Activated B cell treated with CpG ODN at 0.5 μM for 24 hours (primary cell): ENCODE measurements around the gene MOB2. TPM values are rescaled to one million over a fixed set of nuclear protein-coding genes. Genes with fewer than 3 reads are reported as not detected.

Source experiments
- ATAC-seq: fragments of 200-7000 bp; cut with Tn5 transposase; one replicate; pipeline ENCODE4 v1.10.0; 2021; ENCODE audit warnings: low read depth, mild to moderate bottlenecking, moderate library complexity
- CTCF ChIA-PET: fragments of 350-600 bp; sonication (Branson Sonifier 250); formaldehyde crosslinking; loops from one replicate; lab custom pipeline; 2021; ENCODE audit warnings: antibody characterized with exemption; lab: Charles Lee
- POLR2A ChIA-PET: fragments of 350-600 bp; sonication (Branson Sonifier 250); formaldehyde crosslinking; loops from one replicate; lab custom pipeline; 2021; ENCODE audit warnings: antibody characterized with exemption; lab: Charles Lee
- DNase-seq: peaks from one replicate; pipeline ENCODE4 v3.0.0; 2022
- H3K27ac Mint-ChIP-seq: one replicate; pipeline ENCODE4 v1.8.0; 2020; ENCODE audit warnings: mixed read lengths
- H3K27me3 Mint-ChIP-seq: one replicate; pipeline ENCODE4 v1.8.0; 2021; ENCODE audit warnings: mixed read lengths
- H3K36me3 Mint-ChIP-seq: one replicate; pipeline ENCODE4 v1.8.0; 2021; ENCODE audit warnings: low read depth, mixed read lengths
- H3K4me1 Mint-ChIP-seq: one replicate; pipeline ENCODE4 v1.8.0; 2021; ENCODE audit warnings: mixed read lengths
- H3K4me3 Mint-ChIP-seq: one replicate; pipeline ENCODE4 v1.8.0; 2020; ENCODE audit warnings: mild to moderate bottlenecking, mixed read lengths
- H3K9me3 Mint-ChIP-seq: one replicate; pipeline ENCODE4 v1.8.0; 2020; ENCODE audit warnings: mixed read lengths
- CTCF ChIP-seq: fragments of 200-600 bp; IDR thresholded peaks from one replicate; pipeline ENCODE4 v1.8.0; 2022; ENCODE audit warnings: antibody characterized with exemption, mild to moderate bottlenecking
- intact Hi-C: fragments of 100-400 bp; cut with micrococcal nuclease; formaldehyde crosslinking; loops from one replicate; pipeline ENCODE4 v1.15.1; 2024
- total RNA-seq: library from RNA; stranded (reverse); gene quantifications from 2 replicates; pipeline ENCODE4 v1.2.3, GENCODE V29; 2022

The MOB2 gene
- total RNA-seq, 1 donor from 2014 or later: 29.5 TPM

- no peak for TF ChIP-seq CTCF
- ATAC-seq (no peak), DNase-seq (no peak)
- Mint-ChIP-seq H3K36me3 (peaks cover 26% of the 10 kb centered on the region), H3K27ac (no peak overlapping the region), H3K4me1 (peaks cover 26% of the 10 kb centered on the region), H3K9me3 (no peaks in the 10 kb centered on the region), H3K27me3 (no peaks in the 10 kb centered on the region), H3K4me3 (no peak overlapping the region)
- ChIA-PET POLR2A (no interaction called here), CTCF (no interaction called here)
- intact Hi-C loops: no loop called here
These were observed 17.6 kb upstream of the MOB2 start for GRCh38 chr11:1504138-1504537.

DNA sequence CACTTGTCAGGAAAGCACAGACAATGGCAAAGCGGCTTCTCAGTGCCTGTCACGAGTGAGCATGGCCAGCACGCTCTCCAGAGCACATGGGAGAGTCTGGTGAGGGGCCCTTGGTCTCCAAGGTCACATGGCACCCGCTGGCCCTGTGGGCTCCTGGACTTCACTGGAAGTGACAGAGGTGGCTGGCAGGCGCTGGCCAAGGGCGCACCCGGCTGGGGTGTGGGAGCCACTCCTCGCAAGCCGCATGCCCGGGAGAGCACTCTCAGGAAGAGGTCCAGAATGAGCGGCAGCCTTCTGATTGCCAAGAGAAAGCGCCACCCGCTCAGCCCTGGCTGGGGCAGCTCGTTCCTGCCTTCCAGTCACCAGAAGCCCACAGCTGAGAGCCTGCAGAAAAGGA, 17.1 kb upstream of the MOB2 start:
- ChIA-PET CTCF (no interaction called here), POLR2A (no interaction called here)
- ATAC-seq (no peak), DNase-seq (no peak)
- intact Hi-C loops: no loop called here
- Mint-ChIP-seq H3K27ac (no peak overlapping the region), H3K36me3 (peaks cover 31% of the 10 kb centered on the region), H3K4me3 (no peak overlapping the region), H3K9me3 (no peaks in the 10 kb centered on the region), H3K27me3 (no peaks in the 10 kb centered on the region), H3K4me1 (peaks cover 23% of the 10 kb centered on the region)
- TF ChIP-seq CTCF: no peak

GRCh38 chr11:1502954-1503707, 16.6 kb upstream of the MOB2 start:
- ChIA-PET POLR2A (no interaction called here), CTCF (no interaction called here)
- Mint-ChIP-seq H3K9me3 (no peaks in the 10 kb centered on the region), H3K27ac (no peak overlapping the region), H3K4me1 (peaks cover 22% of the 10 kb centered on the region), H3K4me3 (no peak overlapping the region), H3K27me3 (no peaks in the 10 kb centered on the region), H3K36me3 (peaks cover 36% of the 10 kb centered on the region)
- intact Hi-C loops: no loop called here
- no peak for TF ChIP-seq CTCF
- ATAC-seq (no peak), DNase-seq (no peak)

DNA sequence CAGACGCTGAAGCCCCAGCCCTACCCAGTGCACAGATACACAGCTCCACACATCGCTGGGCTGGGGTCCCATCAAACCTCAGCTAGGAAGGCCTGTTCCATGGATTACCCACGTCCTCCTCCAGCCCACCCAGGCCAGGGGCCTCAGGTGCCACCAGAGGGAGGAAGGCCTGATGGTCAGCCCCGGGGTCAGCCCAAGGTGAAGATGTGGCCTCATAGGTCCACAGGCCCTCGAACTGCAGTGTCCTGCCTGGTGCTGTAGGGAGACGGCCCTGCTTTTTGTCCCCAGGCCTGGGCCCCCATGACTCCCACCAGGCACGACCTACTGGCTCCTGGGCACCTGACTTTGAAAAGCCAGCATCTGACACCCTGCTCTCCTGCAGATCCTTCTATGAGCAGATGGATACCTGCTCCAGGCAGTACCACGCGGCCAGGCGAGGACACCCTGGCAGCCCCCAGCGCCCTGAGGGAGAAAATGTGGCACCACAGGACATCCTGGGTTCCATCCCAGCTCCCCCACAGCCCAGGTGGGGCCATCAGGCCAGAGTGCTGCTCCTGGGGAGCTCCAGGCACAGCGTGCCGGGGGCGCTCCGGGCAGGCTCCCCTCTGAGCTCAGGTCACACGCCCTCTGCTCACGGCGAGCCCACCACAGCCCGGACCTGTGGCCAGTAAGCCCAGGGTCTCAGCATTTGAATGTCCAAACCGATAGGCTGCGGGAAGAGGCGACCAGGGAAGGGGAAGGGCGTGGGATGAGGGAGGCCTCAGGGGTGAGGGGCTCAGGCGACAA, 15.8 kb upstream of the MOB2 start:
- ATAC-seq (no peak), DNase-seq (no peak)
- Mint-ChIP-seq H3K36me3 (peaks cover 37% of the 10 kb centered on the region), H3K27me3 (no peaks in the 10 kb centered on the region), H3K4me3 (no peak overlapping the region), H3K4me1 (peaks cover 20% of the 10 kb centered on the region), H3K27ac (no peak overlapping the region), H3K9me3 (no peaks in the 10 kb centered on the region)
- ChIA-PET CTCF (no interaction called here), POLR2A (no interaction called here)
- intact Hi-C loops: no loop called here
- TF ChIP-seq CTCF: no peak

DNA sequence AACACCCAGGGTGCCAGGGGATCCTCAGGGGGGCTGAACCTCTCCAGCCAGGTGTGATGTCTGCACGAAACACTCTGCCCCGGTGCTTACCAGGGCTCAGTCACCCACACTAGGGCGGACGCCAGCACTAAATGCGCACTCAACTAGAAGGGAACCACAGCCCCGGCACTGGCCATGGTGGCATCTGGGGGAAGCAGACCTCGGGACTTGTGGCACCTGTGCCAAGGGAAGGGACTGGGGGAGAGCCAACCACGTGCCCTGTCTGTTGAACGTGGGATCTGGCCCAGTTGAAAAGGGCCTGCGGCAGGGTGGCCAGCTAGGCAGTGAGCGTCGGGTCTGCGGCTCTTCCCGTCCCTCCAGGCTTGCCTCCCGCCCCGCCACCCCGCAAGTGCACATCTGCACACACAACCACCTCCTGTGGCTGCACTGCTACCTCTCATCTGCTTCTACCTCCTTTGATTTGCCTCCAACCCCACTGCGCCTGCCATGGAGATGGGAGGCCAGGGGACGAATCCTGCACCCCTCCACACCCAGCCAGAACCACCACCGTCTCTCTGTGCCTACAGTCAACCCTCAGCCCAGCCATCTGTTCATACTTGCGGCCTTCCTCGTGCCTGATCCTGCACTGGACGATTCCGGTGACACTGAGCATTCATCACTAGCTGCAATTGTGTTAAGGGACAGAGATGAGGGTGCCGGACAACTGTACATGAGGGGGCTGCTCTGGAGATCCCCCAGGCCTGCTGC, 15.0 kb upstream of the MOB2 start:
- H3K27me3 Mint-ChIP-seq: no peaks in the 10 kb centered on the region
- POLR2A ChIA-PET: no interaction called here
- peaks cover 43% of the 10 kb centered on the region for H3K36me3 Mint-ChIP-seq
- H3K4me3 Mint-ChIP-seq: no peak overlapping the region
- intact Hi-C loops: no loop called here
- H3K4me1 Mint-ChIP-seq: peaks cover 25% of the 10 kb centered on the region
- TF ChIP-seq CTCF: no peak
- ATAC-seq: no peak
- H3K27ac Mint-ChIP-seq: no peak overlapping the region
- CTCF ChIA-PET: no interaction called here
- no peaks in the 10 kb centered on the region for H3K9me3 Mint-ChIP-seq
- no peak for DNase-seq
